H9 (cell line): ENCODE measurements around the gene F5. TPM values are rescaled to one million over a fixed set of nuclear protein-coding genes. Genes with fewer than 3 reads are reported as not detected.

Experiments used
- DNase-seq: peaks from one replicate; pipeline ENCODE4 v3.0.0-alpha.2; 2017
- H2AFZ ChIP-seq: one replicate; pipeline ENCODE4 v1.6.1; 2013; ENCODE audit warnings: mild to moderate bottlenecking, low read length, control low read depth, moderate library complexity
- H2AK5ac ChIP-seq: 2 replicates; pipeline ENCODE4 v1.6.1; 2013; ENCODE audit warnings: low read length, control low read depth, mixed read lengths; ENCODE audit not compliant: insufficient read length
- H2BK120ac ChIP-seq: one replicate; pipeline ENCODE4 v1.6.1; 2013; ENCODE audit warnings: low read depth, mild to moderate bottlenecking, low read length, control low read depth, inconsistent platforms; ENCODE audit not compliant: poor library complexity, severe bottlenecking
- H2BK12ac ChIP-seq: 2 replicates; pipeline ENCODE4 v1.6.1; 2013; ENCODE audit warnings: low read length, control low read depth, mixed read lengths, low read depth; ENCODE audit not compliant: insufficient read length
- H2BK15ac ChIP-seq: 2 replicates; pipeline ENCODE4 v1.6.1; 2013; ENCODE audit warnings: low read depth, low read length, control low read depth
- H2BK20ac ChIP-seq: one replicate; pipeline ENCODE4 v1.6.1; 2013; ENCODE audit warnings: low read depth, mild to moderate bottlenecking, low read length, control low read depth, inconsistent platforms; ENCODE audit not compliant: poor library complexity, severe bottlenecking
- H2BK5ac ChIP-seq: 2 replicates; pipeline ENCODE4 v1.6.1; 2013; ENCODE audit warnings: low read length, control low read depth, mixed read lengths; ENCODE audit not compliant: insufficient read length
- H3K14ac ChIP-seq: 2 replicates; pipeline ENCODE4 v1.6.1; 2013; ENCODE audit warnings: low read length, control low read depth; ENCODE audit not compliant: insufficient read depth
- H3K18ac ChIP-seq: 2 replicates; pipeline ENCODE4 v1.6.1; 2013; ENCODE audit warnings: low read depth, mild to moderate bottlenecking, mixed read lengths, low read length, control low read depth; ENCODE audit not compliant: insufficient read length
- H3K23ac ChIP-seq: 2 replicates; pipeline ENCODE4 v1.6.1; 2013; ENCODE audit warnings: low read length, control low read depth, mixed read lengths, low read depth; ENCODE audit not compliant: insufficient read length
- H3K23me2 ChIP-seq: 2 replicates; pipeline ENCODE4 v1.6.1; 2013; ENCODE audit warnings: low read depth, mild to moderate bottlenecking, mixed read lengths, low read length, control low read depth; ENCODE audit not compliant: insufficient read length, poor library complexity, severe bottlenecking
- H3K27ac ChIP-seq: 2 replicates; pipeline ENCODE4 v1.5.1; 2013; ENCODE audit warnings: low read length, control low read depth, mixed read lengths, low read depth; ENCODE audit not compliant: insufficient read length
- H3K27me3 ChIP-seq: 2 replicates; pipeline ENCODE4 v1.6.1; 2013; ENCODE audit warnings: low read length, control low read depth, inconsistent platforms; ENCODE audit not compliant: insufficient read depth
- H3K4ac ChIP-seq: 2 replicates; pipeline ENCODE4 v1.6.1; 2013; ENCODE audit warnings: low read depth, mild to moderate bottlenecking, control low read depth, inconsistent platforms, low read length, moderate library complexity
- H3K4me1 ChIP-seq: 2 replicates; pipeline ENCODE4 v1.6.1; 2013; ENCODE audit warnings: low read length, control low read depth, inconsistent platforms; ENCODE audit not compliant: insufficient read depth
- H3K4me2 ChIP-seq: 2 replicates; pipeline ENCODE4 v1.6.1; 2013; ENCODE audit warnings: low read length, control low read depth, mixed read lengths; ENCODE audit not compliant: insufficient read length, insufficient read depth
- H3K56ac ChIP-seq: 2 replicates; pipeline ENCODE4 v1.6.1; 2013; ENCODE audit warnings: low read depth, mild to moderate bottlenecking, mixed read lengths, low read length, control low read depth; ENCODE audit not compliant: insufficient read length
- H3K79me1 ChIP-seq: 2 replicates; pipeline ENCODE4 v1.6.1; 2013; ENCODE audit warnings: low read depth, mild to moderate bottlenecking, moderate library complexity, low read length, control low read depth, inconsistent platforms; ENCODE audit not compliant: insufficient read depth, poor library complexity, severe bottlenecking
- H3K79me2 ChIP-seq: 2 replicates; pipeline ENCODE4 v1.6.1; 2013; ENCODE audit warnings: low read length, control low read depth, inconsistent platforms; ENCODE audit not compliant: insufficient read depth
- H3K9ac ChIP-seq: 2 replicates; pipeline ENCODE4 v1.6.1; 2013; ENCODE audit warnings: low read length, control low read depth, mixed read lengths; ENCODE audit not compliant: insufficient read length; ENCODE audit errors: extremely low read depth
- H3K9me3 ChIP-seq: one replicate; pipeline ENCODE4 v1.6.1; 2013; ENCODE audit warnings: low read depth, low read length, inconsistent platforms; ENCODE audit not compliant: control insufficient read depth
- H3T11ph ChIP-seq: one replicate; pipeline ENCODE4 v1.6.1; 2013; ENCODE audit warnings: mild to moderate bottlenecking, low read length, control low read depth, inconsistent platforms
- H4K20me1 ChIP-seq: one replicate; pipeline ENCODE4 v1.6.1; 2013; ENCODE audit not compliant: control insufficient read depth, insufficient read length, insufficient read depth
- H4K5ac ChIP-seq: 2 replicates; pipeline ENCODE4 v1.6.1; 2013; ENCODE audit warnings: low read depth, mild to moderate bottlenecking, mixed read lengths, low read length, control low read depth; ENCODE audit not compliant: insufficient read length
- H4K8ac ChIP-seq: replicated peaks from 2 replicates; pipeline ENCODE4 v1.6.1; 2013; ENCODE audit warnings: low read length, control low read depth, mixed read lengths, low read depth; ENCODE audit not compliant: insufficient read length
- H4K91ac ChIP-seq: 2 replicates; pipeline ENCODE4 v1.6.1; 2013; ENCODE audit warnings: low read depth, mild to moderate bottlenecking, moderate library complexity, mixed read lengths, low read length, control low read depth; ENCODE audit not compliant: insufficient read length
- H3K27ac Mint-ChIP-seq, 3 experiments: 2 replicates in 2 of 3; 3 replicates in 1 of 3; pipeline ENCODE4 v1.8.0; 2020 to 2021; ENCODE audit warnings: mixed read lengths in 3 of 3, mild to moderate bottlenecking in 1 of 3, moderate library complexity in 1 of 3
- H3K27me3 Mint-ChIP-seq: 2 replicates; pipeline ENCODE4 v1.8.0; 2021; ENCODE audit warnings: low read depth, mild to moderate bottlenecking, moderate library complexity, mixed read lengths
- H3K36me3 Mint-ChIP-seq, 3 experiments: 2 replicates in 2 of 3; 3 replicates in 1 of 3; pipeline ENCODE4 v1.8.0; 2020 to 2021; ENCODE audit warnings: low read depth in 3 of 3, mixed read lengths in 3 of 3; ENCODE audit not compliant: insufficient read depth in 1 of 3
- H3K4me1 Mint-ChIP-seq, 2 experiments: 2 replicates each; pipeline ENCODE4 v1.8.0; 2020; ENCODE audit warnings: mixed read lengths in 2 of 2
- H3K4me3 Mint-ChIP-seq, 2 experiments: 2 replicates in 1 of 2; 3 replicates in 1 of 2; pipeline ENCODE4 v1.8.0; 2020 to 2021; ENCODE audit warnings: mild to moderate bottlenecking in 2 of 2, mixed read lengths in 2 of 2, moderate library complexity in 1 of 2
- H3K9me3 Mint-ChIP-seq, 2 experiments: 2 replicates in 1 of 2; 3 replicates in 1 of 2; pipeline ENCODE4 v1.8.0; 2020; ENCODE audit warnings: mild to moderate bottlenecking in 2 of 2, mixed read lengths in 2 of 2, moderate library complexity in 1 of 2
- WGBS: extraction: QIAGEN DNeasy Blood & Tissue Kit; methylation state at CpG from one replicate; pipeline ENCODE4 v1.1.7; 2013; ENCODE audit warnings: missing lambda C conversion rate, low lambda C conversion rate, mixed read lengths; ENCODE audit not compliant: insufficient read length; ENCODE audit errors: extremely low coverage; 5-methylcytosine and 5-hydroxymethylcytosine counted together
- total RNA-seq: library from RNA; stranded (reverse); gene quantifications from 2 replicates; pipeline ENCODE4 v1.2.1, GENCODE V29; 2021
- TF ChIP-seq, protein P1 (sequence below): fragments of 200-600 bp; sonication (generic); conservative IDR thresholded peaks from 3 replicates; pipeline ENCODE4 v1.8.0; 2021; ENCODE audit warnings: antibody characterized with exemption, mild to moderate bottlenecking

F5 gene
- total RNA-seq, 1 experiment from 2014 or later, result 0.04 TPM

DNA sequence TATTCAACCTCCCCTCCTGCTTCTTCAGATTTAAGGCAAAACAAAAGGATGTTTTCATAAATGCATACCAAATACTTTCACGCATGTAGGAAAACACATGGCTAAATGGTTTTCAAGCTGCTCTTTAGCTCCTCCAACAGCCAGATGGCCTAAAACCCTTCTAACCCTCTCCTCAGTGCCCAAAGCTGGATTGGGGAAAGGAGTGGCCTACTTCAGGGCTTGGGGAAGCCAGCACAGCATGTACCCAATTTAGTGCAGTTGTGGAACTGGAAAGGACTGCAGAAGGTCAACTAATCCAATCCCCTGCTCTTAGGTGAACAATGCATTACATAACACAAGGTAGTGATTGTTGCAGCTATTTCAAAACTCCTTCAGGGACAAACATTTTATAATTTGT, 9.3 kb downstream of the F5 start:
- Mint-ChIP-seq H3K27ac (no peak overlapping the region), H3K4me3 (no peak overlapping the region), H3K36me3 (no peaks in the 10 kb centered on the region), H3K4me1 (no peaks in the 10 kb centered on the region), H3K9me3 (no peaks in the 10 kb centered on the region), H3K27me3 (peaks cover 4% of the 10 kb centered on the region)
- no peak overlapping the region for H2BK20ac ChIP-seq
- no peak for DNase-seq
- no peak overlapping the region for H3K27ac ChIP-seq
- no peaks in the 10 kb centered on the region for H4K20me1 ChIP-seq
- TF ChIP-seq, protein P1, sequence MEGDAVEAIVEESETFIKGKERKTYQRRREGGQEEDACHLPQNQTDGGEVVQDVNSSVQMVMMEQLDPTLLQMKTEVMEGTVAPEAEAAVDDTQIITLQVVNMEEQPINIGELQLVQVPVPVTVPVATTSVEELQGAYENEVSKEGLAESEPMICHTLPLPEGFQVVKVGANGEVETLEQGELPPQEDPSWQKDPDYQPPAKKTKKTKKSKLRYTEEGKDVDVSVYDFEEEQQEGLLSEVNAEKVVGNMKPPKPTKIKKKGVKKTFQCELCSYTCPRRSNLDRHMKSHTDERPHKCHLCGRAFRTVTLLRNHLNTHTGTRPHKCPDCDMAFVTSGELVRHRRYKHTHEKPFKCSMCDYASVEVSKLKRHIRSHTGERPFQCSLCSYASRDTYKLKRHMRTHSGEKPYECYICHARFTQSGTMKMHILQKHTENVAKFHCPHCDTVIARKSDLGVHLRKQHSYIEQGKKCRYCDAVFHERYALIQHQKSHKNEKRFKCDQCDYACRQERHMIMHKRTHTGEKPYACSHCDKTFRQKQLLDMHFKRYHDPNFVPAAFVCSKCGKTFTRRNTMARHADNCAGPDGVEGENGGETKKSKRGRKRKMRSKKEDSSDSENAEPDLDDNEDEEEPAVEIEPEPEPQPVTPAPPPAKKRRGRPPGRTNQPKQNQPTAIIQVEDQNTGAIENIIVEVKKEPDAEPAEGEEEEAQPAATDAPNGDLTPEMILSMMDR, result no peak
- H3K9ac ChIP-seq, result no peak overlapping the region
- no peak overlapping the region for H3K23ac ChIP-seq
- no peaks in the 10 kb centered on the region for H3K27me3 ChIP-seq
- no peak overlapping the region for H3K4me2 ChIP-seq
- no peak overlapping the region for H4K8ac ChIP-seq
- no peak overlapping the region for H3K18ac ChIP-seq
- H3K4me1 ChIP-seq, result no peaks in the 10 kb centered on the region
- H3K79me1 ChIP-seq, result no peaks in the 10 kb centered on the region
- no CpG with 5 or more reads among the region's 1 CpG for WGBS
- H2BK5ac ChIP-seq, result no peak overlapping the region
- H2AFZ ChIP-seq, result no peak overlapping the region
- no peak overlapping the region for H2AK5ac ChIP-seq
- no peak overlapping the region for H3K56ac ChIP-seq
- no peak overlapping the region for H3T11ph ChIP-seq
- H2BK15ac ChIP-seq, result no peak overlapping the region
- H3K9me3 ChIP-seq, result no peaks in the 10 kb centered on the region
- no peak overlapping the region for H2BK120ac ChIP-seq
- H3K4ac ChIP-seq, result no peak overlapping the region
- H4K5ac ChIP-seq, result no peak overlapping the region
- no peaks in the 10 kb centered on the region for H3K79me2 ChIP-seq
- H2BK12ac ChIP-seq, result no peak overlapping the region
- no peak overlapping the region for H3K14ac ChIP-seq
- H4K91ac ChIP-seq, result no peak overlapping the region
- H3K23me2 ChIP-seq, result no peaks in the 10 kb centered on the region
